Muscle of leg (tissue), 11 donors: ENCODE measurements around the gene TEAD1. TPM values are rescaled to one million over a fixed set of nuclear protein-coding genes. Genes with fewer than 3 reads are reported as not detected.

Source experiments
- DNase-seq: peaks from one replicate; pipeline ENCODE4 v3.0.0; 2013
- H3K27ac ChIP-seq: one replicate; pipeline ENCODE4 v1.5.1; 2013; ENCODE audit warnings: mild to moderate bottlenecking, low read length, control low read depth
- H3K27me3 ChIP-seq: one replicate; pipeline ENCODE4 v1.6.1; 2013; ENCODE audit warnings: low read length; ENCODE audit not compliant: control insufficient read depth, insufficient read depth
- H3K36me3 ChIP-seq: one replicate; pipeline ENCODE4 v1.6.1; 2013; ENCODE audit warnings: low read length; ENCODE audit not compliant: control insufficient read depth, insufficient read depth
- H3K4me1 ChIP-seq: one replicate; pipeline ENCODE4 v1.6.1; 2013; ENCODE audit warnings: low read length; ENCODE audit not compliant: control insufficient read depth, insufficient read depth
- H3K4me3 ChIP-seq: one replicate; pipeline ENCODE4 v1.5.1; 2013; ENCODE audit warnings: low read length, control low read depth
- H3K9me3 ChIP-seq: replicated peaks from 2 replicates; pipeline ENCODE4 v1.6.1; 2013; ENCODE audit warnings: low read depth, low read length; ENCODE audit not compliant: control insufficient read depth
- WGBS: methylation state at CpG from one replicate; pipeline ENCODE4 v1.1.5; 2013; ENCODE audit warnings: missing lambda C conversion rate; ENCODE audit not compliant: insufficient coverage; 5-methylcytosine and 5-hydroxymethylcytosine counted together
- polyA plus RNA-seq, 8 donors: library from polyadenylated mRNA; unstranded; fragments of 120-200 nt; gene quantifications; one replicate each; pipeline versions ENCODE4 v1.2.1 to v1.2.3, GENCODE V29; 2013; ENCODE audit warnings: inconsistent platforms in 1 of 8, low replicate concordance in 1 of 8; ENCODE audit not compliant: insufficient read length in 8 of 8, insufficient read depth in 1 of 8
- total RNA-seq: library from RNA; stranded (reverse); fragments of 120-200 nt; gene quantifications from one replicate; pipeline ENCODE4 v1.2.4, GENCODE V29; 2013

TEAD1 gene
- total and polyA plus RNA-seq, 9 donors, result 53.9 to 104 (median 81.5) TPM

GRCh38 chr11:12853325-12853651, 179.1 kb downstream of the TEAD1 start:
- Histone ChIP-seq H3K4me3 (no peak overlapping the region), H3K36me3 (no peaks in the 10 kb centered on the region), H3K9me3 (no peaks in the 10 kb centered on the region), H3K27ac (no peak overlapping the region), H3K4me1 (peaks cover 5% of the 10 kb centered on the region), H3K27me3 (no peaks in the 10 kb centered on the region)
- no CpG with 5 or more reads among the region's 1 CpG for WGBS
- no peak for DNase-seq

- no peak overlapping the region for H3K27ac ChIP-seq
- H3K9me3 ChIP-seq, result no peaks in the 10 kb centered on the region
- no peak overlapping the region for H3K4me3 ChIP-seq
- H3K4me1 ChIP-seq, result peaks cover 5% of the 10 kb centered on the region
- no peaks in the 10 kb centered on the region for H3K36me3 ChIP-seq
- DNase-seq, result no peak
- 100% methylated on average over 1 of the region's 7 CpGs for WGBS
- no peaks in the 10 kb centered on the region for H3K27me3 ChIP-seq
Observed at GRCh38 chr11:12853652-12854296, 179.6 kb downstream of the TEAD1 start.

GRCh38 chr11:12854297-12854661, 180.1 kb downstream of the TEAD1 start:
- peaks cover 5% of the 10 kb centered on the region for H3K4me1 ChIP-seq
- no CpG with 5 or more reads among the region's 3 CpGs for WGBS
- H3K27me3 ChIP-seq, result no peaks in the 10 kb centered on the region
- H3K36me3 ChIP-seq, result no peaks in the 10 kb centered on the region
- H3K9me3 ChIP-seq, result no peaks in the 10 kb centered on the region
- no peak overlapping the region for H3K4me3 ChIP-seq
- no peak overlapping the region for H3K27ac ChIP-seq
- no peak for DNase-seq

GRCh38 chr11:12854829-12855228, 180.6 kb downstream of the TEAD1 start:
- Histone ChIP-seq H3K4me3 (no peak overlapping the region), H3K4me1 (peaks cover 5% of the 10 kb centered on the region), H3K27me3 (no peaks in the 10 kb centered on the region), H3K9me3 (no peaks in the 10 kb centered on the region), H3K27ac (no peak overlapping the region), H3K36me3 (no peaks in the 10 kb centered on the region)
- WGBS, result 100% methylated on average over 1 of the region's 3 CpGs
- DNase-seq, result no peak

- no peak overlapping the region for H3K4me3 ChIP-seq
- H3K4me1 ChIP-seq, result peaks cover 5% of the 10 kb centered on the region
- no peak for DNase-seq
- no peaks in the 10 kb centered on the region for H3K36me3 ChIP-seq
- H3K9me3 ChIP-seq, result no peaks in the 10 kb centered on the region
- WGBS, result 82% methylated on average over 2 of the region's 3 CpGs
- no peak overlapping the region for H3K27ac ChIP-seq
- H3K27me3 ChIP-seq, result no peaks in the 10 kb centered on the region
Observed at GRCh38 chr11:12856338-12856737, 182.1 kb downstream of the TEAD1 start.

- H3K4me3 ChIP-seq, result no peak overlapping the region
- peaks cover 10% of the 10 kb centered on the region for H3K4me1 ChIP-seq
- H3K27me3 ChIP-seq, result no peaks in the 10 kb centered on the region
- DNase-seq, result no peak
- no peaks in the 10 kb centered on the region for H3K36me3 ChIP-seq
- H3K9me3 ChIP-seq, result no peaks in the 10 kb centered on the region
- no peak overlapping the region for H3K27ac ChIP-seq
- WGBS, result 98% methylated on average over 5 of the region's 5 CpGs
Observed at GRCh38 chr11:12857572-12857971, 183.4 kb downstream of the TEAD1 start.

GRCh38 chr11:12859872-12860657, 185.8 kb downstream of the TEAD1 start:
- Histone ChIP-seq H3K4me1 (peaks cover 17% of the 10 kb centered on the region), H3K27ac (no peak overlapping the region), H3K4me3 (no peak overlapping the region), H3K9me3 (no peaks in the 10 kb centered on the region), H3K36me3 (no peaks in the 10 kb centered on the region), H3K27me3 (no peaks in the 10 kb centered on the region)
- WGBS, result 100% methylated on average over 1 of the region's 3 CpGs
- no peak for DNase-seq

GRCh38 chr11:12860827-12861226, 186.6 kb downstream of the TEAD1 start:
- Histone ChIP-seq H3K4me1 (peaks cover 17% of the 10 kb centered on the region), H3K4me3 (no peak overlapping the region)
- no peak for DNase-seq

GRCh38 chr11:12862696-12863469, 188.7 kb downstream of the TEAD1 start:
- Histone ChIP-seq H3K36me3 (peaks cover 3% of the 10 kb centered on the region), H3K27ac (peak overlapping the region; percentile 16), H3K9me3 (no peaks in the 10 kb centered on the region), H3K4me1 (peaks cover 17% of the 10 kb centered on the region), H3K4me3 (no peak overlapping the region), H3K27me3 (no peaks in the 10 kb centered on the region)
- 17% methylated on average over 5 of the region's 13 CpGs for WGBS
- peak; percentile 79 for DNase-seq

More at GRCh38 chr11:12860827-12861226, 186.6 kb downstream of the TEAD1 start:
- WGBS, result 70% methylated on average over 2 of the region's 2 CpGs
- no peaks in the 10 kb centered on the region for H3K9me3 ChIP-seq
- no peaks in the 10 kb centered on the region for H3K36me3 ChIP-seq
- H3K27me3 ChIP-seq, result no peaks in the 10 kb centered on the region
- H3K27ac ChIP-seq, result no peak overlapping the region

GRCh38 chr11:12863605-12864121, 189.4 kb downstream of the TEAD1 start:
- peak; percentile 30 for DNase-seq
- WGBS, result no CpG with 5 or more reads among the region's 9 CpGs
- Histone ChIP-seq H3K4me3 (no peak overlapping the region), H3K27me3 (no peaks in the 10 kb centered on the region), H3K4me1 (peaks cover 17% of the 10 kb centered on the region), H3K36me3 (peaks cover 3% of the 10 kb centered on the region), H3K9me3 (no peaks in the 10 kb centered on the region), H3K27ac (peak overlapping the region; percentile 16)
